GM18507 (cell line): Measurements from ENCODE around the gene ANTXR2.
"Not testable (repeated sequence)": the region's sequence is repeated elsewhere in the genome, so short reads cannot be mapped to it uniquely, and the experiment has no call there.

Source experiments
- DNase-seq: peaks from one replicate; pipeline ENCODE4 v3.0.0; 2011; ENCODE audit warnings: low read depth; ENCODE audit not compliant: insufficient read length; ENCODE audit errors: extremely low spot score
- FAIRE-seq: peaks from 2 replicates; lab custom pipeline; 2011; peaks lifted over from hg19 to GRCh38; lab: Jason Lieb, UNC

The ANTXR2 gene

DNA sequence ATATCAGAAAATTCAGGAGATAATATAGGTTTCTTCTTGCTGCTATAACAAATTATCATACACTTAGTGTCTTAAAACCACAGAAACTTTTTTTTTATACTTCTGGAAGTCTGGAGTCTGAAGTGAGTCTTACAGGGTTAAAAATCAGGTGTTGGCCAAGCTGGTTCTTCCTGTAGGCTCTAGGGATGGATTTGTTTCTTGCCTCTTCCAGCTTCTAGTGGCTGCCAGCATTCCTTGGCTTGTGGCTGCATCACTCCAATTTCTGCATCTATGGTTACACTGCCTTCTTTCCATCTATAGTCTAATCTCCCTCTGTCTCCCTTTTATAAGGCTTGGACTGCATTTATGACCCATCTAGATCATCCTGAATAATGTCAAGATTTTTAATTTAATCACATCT, 68.7 kb downstream of the ANTXR2 start:
- FAIRE-seq (no peak), DNase-seq (no peak)

DNA sequence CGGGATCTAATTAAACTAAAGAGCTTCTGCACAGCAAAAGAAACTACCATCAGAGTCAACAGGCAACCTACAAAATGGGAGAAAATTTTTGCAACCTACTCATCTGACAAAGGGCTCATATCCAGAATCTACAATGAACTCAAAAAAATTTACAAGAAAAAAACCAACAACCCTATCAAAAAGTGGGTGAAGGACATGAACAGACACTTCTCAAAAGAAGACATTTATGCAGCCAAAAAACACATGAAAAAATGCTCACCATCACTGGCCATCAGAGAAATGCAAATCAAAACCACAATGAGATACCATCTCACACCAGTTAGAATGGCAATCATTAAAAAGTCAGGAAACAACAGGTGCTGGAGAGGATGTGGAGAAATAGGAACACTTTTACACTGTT, 70.5 kb downstream of the ANTXR2 start:
- FAIRE-seq, DNase-seq: not testable (repeated sequence)

DNA sequence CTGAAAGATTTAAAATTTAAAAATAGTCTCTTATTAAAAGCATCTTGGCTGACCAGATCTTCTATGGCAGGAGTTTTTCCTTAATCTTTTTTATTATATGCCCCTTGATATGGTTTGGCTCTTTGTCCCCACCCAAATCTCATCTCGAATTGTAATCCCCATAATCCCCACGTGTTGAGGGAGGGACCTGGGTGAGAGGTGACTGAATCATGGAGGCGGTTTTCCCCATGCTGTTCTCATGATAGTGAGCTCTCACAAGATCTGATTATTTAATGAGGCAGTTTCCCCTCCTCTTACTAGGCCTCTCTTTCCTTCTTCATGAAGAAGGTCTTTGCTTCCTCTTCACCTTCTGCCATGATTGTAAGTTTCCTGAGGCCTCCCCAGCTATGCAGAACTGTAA, 74.0 kb downstream of the ANTXR2 start:
- FAIRE-seq, result not testable (repeated sequence)

DNA sequence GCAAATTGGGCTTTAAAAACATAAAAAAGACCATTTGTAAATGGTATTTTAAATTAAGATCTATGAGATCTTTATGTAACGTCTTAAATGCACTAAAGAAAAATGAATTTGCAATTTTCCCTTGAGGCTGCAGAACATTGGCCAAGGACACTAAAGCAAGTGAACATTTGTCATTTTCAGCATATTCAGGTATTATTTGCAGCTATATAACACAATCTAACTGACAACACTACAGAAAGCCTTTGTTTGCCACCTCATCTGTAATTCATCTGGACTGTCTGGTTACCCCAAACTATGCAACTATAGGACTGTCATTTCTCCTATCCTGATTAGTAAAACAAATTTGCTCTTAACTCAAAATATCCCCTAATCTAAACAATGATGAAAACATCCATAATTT, 74.8 kb downstream of the ANTXR2 start:
- DNase-seq (no peak), FAIRE-seq (no peak)

More for the DNA sequence above, 74.0 kb downstream of the ANTXR2 start:
- DNase-seq, result not testable (repeated sequence)

DNA sequence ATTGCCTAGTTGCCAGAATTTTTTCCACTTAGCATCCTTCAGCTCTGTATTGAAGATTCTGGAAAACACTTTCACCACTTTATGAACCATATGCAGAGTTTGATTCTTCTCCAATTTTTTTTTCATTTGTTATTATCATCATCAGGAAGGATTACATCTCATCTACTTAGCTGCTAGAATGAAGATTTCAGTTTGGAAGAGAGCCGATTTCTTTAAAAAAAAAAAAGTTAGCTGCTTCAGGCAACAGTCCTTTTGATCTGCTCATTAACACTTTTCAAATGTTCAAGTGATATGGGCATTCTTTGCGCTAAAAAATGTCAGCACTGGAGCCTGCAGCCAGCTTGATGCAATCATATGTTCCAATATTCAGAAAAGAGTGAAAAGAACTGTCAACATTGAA, 76.2 kb downstream of the ANTXR2 start:
- FAIRE-seq, result no peak

DNA sequence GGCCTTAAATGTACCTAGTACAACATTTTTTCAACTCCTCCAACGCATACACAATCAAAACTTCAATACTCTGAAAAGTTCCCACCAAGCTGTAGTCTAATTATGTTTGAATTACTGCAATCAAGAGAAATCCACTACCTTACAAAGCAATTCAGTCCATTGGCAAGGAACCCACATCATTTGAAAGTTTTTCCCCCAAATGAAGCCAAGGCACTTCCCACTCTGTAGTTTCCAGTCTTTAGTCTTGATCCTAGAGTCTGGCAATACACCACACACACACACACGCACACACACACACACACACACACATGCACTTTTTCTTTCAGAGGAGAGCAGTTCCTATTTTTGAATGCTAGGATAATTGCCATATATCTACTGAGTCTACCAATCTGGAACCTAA, 79.6 kb downstream of the ANTXR2 start:
- FAIRE-seq, result no peak
- DNase-seq, result no peak

More for the DNA sequence above, 76.2 kb downstream of the ANTXR2 start:
- DNase-seq, result no peak

DNA sequence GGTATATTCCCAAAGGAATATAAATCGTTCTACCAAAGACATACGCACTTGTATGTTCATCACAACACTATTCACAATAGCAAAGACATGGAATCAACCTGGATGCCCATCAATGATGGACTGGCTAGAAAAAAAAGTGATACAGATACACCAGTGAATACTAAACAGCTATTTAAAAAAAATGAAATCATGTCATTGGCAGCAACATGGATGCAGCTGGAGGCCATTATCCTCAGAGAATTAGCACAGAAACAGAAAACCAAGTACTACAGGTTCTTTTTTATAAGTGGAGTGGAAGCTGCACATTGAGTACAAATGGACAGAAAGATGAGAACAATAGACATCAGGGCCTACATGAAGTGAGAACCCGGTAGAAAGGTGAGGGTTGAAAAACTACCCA, 81.4 kb downstream of the ANTXR2 start:
- FAIRE-seq, result no peak
- no peak for DNase-seq

DNA sequence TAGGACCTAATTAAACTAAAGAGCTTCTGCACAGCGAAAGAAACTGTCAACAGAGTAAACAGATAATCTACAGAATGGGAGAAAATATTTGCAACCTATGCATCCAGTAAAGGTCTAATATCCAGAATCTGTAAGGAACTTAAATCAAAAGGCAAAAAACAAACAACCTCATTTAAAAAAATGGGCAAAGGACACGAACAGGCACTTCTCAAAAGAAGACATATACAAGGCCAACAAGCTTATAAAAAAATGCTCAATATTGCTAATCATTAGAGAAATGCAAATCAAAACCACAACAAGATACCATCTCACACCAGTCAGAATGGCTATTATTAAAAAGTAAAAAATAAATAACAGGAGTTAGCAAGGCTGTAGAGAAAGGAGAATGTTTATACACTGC, 81.9 kb downstream of the ANTXR2 start:
- DNase-seq, result not testable (repeated sequence)
- peak; percentile 29 for FAIRE-seq

DNA sequence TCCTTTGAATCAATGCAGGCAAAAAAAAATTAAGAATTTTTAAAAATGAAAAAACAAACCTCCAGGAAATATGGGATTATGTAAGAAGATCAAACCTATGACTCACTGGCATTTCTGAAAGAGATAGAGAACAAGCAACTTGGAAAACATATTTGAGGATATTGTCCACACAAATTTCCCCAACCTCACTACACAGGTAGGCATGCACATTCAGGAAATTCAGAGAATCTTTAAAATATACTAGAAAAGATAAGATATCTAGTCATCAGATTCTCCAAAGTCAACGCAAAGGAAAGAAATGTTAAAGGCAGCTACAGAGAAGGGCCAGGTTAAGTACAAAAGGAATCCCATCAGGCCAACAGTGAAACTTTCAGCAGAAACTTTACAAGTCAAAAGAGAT, 85.6 kb downstream of the ANTXR2 start:
- FAIRE-seq (no peak), DNase-seq (no peak)

DNA sequence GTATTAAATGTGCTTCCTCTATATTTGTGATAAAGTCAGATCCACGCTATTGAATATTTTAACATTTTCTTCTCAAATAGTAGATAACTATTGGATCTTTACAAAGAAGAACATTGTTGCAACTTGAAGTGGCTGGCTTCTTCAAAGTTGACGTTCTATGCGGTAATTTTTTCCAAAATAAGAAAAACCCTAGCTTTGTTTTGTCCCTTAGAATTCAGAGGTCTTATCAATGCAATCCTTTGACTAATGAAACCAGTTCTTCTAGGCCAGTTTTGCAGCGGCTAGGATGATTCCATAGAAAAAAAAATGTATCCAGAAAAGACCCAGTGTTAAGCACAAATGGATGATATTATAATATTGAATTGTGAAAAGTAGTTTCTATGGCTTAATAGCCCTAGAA, 89.6 kb downstream of the ANTXR2 start:
- DNase-seq (no peak), FAIRE-seq (no peak)

DNA sequence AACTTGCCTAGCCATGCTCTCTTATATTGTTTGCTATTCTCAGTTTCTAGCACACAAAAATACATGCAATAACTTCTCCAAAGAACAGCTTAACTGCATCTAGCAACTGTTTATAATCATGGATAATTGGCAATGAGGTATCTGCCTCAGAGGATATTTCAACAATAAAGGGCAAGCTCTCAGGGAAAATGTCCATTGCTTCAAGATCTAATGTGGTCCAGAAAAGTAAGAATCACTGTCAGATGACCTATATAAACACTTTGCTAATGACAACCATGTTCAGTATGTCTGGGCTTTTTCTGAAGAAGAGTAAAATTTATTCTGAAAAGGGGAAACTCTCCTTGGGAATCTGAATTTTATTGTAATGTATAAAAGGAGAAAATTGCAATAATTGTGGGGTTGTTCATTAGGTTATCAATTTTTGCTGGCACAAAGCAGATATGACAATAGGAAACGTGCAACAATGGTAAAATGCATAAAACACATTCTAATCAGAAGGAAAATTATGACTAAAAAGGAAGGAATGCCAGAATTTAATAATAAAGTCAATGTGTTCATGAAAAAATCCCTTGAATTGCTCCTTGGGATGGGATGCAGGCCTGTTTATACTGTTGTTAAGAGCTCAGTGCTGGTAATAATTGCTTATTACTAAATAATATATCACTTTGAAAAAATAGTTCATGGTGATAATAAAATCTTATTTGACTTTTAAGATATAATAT, 90.3 kb downstream of the ANTXR2 start:
- FAIRE-seq (no peak), DNase-seq (no peak)

DNA sequence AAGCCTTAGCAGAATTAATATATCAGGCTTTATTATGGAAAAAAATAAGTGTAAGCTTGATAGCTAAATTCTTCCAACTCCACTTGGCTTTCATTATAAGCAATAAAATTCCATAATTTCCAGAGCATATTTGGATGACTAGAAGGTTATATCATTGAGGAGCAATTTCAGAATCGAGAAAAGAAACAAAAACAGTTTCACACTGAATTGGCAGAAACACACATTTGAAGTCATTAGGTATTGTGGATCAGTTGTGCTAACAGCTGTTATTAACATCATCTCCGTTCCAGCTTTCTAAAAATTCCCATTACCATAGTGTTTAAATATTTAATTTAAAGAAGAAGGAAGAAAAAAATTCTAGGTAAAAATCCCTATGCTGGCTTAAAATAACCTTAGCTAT, 92.6 kb downstream of the ANTXR2 start:
- DNase-seq (no peak), FAIRE-seq (peak; percentile 60)

DNA sequence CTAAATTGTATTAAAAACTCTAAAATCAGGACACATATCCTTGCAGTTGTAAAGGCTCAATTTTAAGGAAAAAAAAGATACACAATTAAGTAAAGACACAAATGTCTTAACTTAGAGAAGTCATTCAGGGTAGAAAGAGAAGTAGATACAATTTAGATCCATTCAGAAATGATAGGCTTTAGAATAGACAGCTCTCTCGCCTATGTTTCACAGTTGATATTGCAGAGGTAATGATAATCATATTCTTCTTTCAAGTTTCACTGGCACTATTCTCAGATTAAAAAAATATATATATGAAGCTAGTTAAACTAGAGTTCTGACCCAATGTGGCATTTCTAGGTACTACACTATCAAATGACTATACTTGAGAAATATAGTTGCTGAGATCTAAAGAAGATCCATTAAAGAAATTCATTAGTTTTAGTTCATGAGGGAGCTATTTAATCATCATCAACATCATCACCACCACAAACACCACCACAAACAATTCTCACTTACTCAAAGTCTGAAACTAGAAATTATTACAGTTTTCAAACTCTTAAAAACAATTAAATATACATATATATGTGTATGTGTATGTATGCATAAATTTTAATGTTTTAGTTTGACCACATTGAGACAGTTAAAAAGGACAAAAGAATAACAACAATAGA, 93.1 kb downstream of the ANTXR2 start:
- FAIRE-seq (no peak), DNase-seq (no peak)

DNA sequence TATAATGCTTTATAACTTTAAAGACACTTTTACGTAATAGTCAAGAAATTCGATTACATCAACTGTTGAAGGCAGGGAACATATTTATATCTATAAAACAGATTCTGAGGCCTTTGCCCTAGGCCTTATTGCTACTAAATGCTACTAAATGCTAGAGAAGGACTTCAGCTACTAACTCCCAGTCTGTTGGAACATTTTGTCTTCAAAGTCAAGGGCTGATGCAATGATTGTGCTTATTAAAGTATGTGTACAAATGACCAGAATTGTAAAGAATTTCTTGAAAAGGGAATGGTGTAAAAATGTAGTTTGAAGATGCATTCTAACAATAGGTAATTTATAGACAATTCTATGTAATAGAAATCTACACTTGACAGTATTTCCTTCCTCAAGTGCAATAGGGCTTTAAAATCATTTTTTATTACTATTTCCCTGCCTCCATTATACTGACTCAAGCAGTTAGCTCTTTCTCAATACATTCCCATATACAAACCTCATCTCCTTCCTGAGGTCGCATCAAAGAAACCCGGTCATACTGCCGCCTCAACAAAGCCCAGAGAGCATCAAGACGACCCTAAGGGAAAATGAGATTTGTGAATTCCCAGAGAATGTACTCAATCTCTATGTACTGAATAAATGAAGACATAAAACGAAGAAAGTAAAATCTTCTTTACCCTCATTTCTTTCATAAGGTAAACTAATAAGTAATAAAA, 95.7 kb downstream of the ANTXR2 start:
- FAIRE-seq (no peak), DNase-seq (no peak)

DNA sequence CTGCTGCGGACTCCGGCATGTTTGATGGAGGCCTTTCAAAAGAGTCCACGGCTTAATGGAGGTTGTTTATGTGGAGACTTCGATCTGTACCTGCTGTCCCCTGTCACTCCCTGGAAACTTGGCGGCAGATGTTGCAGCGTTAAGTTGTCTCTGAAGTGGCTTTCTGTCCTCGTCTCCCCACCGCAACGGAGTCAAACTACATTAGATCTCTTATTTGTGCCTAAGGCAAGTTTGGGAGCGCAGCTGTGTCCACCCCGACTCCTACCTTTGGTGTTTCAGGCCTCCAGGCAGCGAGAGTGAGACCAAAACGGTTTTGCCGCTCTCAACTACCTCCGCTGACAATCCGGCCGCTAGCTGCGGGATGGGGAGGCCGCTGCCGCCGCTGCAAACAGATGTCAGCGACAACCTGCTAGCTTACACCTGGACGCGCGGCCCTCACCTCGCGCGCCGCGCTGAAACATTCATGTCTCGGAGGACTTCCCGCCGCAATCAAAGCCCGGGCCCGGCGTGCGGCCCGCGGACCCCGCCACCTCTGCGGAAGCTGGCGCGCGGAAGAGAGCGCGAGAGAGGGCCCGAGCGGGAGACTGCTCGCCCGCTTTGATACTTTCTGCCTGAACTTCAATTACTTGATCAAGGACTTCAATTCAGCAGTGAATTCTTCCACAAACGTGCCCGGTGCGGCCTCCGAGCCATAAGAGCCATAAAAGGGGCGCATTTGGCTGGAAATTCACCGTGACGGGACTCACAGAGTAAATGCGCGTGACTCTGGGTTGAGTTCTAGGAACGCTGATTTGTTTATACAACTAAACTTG, 108.4 kb downstream of the ANTXR2 start:
- DNase-seq, result no peak
- no peak for FAIRE-seq

DNA sequence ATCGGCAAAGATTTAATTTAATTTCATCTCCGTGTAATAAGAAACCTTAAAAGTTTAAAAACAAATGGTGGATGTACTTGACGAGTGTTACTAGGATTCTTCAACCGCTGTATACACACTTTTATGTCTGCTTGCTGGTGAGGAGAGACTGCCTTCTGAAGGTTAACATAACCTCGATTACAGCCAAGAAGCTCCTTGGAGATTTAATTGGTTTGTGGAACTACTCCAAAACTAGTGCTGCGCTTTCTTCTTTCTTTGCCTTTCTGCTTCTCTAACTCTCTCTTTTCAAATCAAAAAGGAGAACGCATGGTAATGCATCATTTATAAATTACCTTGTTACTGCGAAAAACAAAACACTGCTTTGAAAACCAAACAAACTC, 109.0 kb downstream of the ANTXR2 start:
- no peak for DNase-seq
- FAIRE-seq, result no peak

DNA sequence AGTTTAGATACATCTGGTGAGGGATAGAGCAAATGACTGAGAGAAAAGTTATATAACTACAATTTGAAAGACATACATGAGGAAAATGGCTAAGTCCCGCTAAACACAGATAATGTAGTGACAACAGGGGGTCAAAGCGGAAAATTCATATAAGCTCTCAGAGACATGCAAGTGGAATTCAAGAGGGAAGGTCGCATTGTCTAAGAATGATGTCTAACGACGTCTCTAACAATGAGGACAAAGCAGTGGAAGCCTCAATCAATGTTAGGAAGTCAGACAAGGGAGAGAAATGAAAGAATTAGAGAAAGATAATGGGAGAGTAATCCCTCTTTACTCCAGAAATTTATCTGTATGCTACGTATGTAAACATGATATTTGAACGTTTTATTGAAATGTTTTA, 113.4 kb downstream of the ANTXR2 start:
- no peak for DNase-seq
- FAIRE-seq, result no peak

DNA sequence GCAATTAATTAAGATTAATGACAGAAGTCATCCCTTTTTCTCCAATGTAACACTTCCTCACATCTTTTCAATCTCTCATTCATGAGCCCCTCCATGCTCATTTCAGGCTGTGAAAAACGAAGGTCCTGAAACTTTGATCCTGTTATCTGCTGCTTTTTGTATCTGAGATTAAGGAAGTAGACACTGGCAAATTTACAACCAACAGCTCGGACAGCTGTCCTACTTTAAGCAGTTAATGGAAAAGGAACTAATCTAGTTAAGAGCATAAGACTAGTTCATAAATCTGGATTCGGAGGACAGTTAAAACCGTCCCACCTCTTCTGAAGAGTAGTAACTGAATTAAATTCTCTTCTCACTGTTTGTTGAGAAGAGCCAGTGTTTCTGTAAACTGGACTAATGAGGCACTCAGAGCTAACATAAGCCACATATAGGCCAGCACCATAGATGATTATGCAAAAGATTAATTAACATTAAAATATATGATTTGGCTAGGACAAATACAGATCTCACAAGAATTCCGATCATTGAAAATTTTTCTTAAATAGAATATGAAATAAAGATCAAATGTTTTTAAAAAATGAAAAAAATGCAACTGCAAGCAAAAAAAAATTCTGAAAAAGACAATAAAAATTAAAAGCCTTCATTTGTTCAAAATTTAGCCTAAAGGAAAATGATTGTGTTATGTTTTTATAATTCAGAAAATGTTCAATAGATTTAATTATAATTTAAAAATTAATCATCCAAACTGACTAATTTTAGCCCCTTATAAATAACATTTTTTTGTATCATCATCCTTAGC, 114.4 kb downstream of the ANTXR2 start:
- no peak for DNase-seq
- FAIRE-seq, result no peak

DNA sequence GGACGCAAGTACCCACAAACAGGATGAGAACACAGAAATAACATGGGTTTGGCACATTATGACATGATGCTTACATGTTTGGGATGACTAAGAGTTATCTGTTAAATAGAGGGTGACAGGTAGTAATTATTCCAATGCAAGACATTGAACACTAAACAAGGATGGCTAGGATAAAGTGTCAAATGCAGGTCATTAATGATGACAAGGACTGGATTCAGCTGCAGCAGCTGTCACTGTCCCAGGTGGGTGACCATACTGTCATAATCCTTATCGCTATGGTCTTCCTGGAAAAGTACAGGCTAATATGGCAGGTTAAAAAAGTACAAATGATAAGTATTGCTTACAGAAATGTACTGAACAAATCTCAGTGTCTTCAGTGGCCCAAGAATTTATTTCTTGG, 123.9 kb downstream of the ANTXR2 start:
- FAIRE-seq (no peak), DNase-seq (no peak)
